Duodenal mucosa (tissue), 2 donors: ENCODE data around the gene PGAP3.
A peak's percentile ranks its signal among the peaks of the same experiment; 100 is the strongest.

Source experiments
- H3K27ac ChIP-seq: one replicate; pipeline ENCODE4 v1.7.0; 2013; ENCODE audit warnings: low read depth, low read length
- H3K27me3 ChIP-seq, 2 donors: one replicate each; pipeline ENCODE4 v1.7.0; 2013; ENCODE audit warnings: low read length in 2 of 2, control low read depth in 1 of 2; ENCODE audit not compliant: insufficient read depth in 2 of 2, control insufficient read depth in 1 of 2
- H3K36me3 ChIP-seq, 2 donors: one replicate each; pipeline ENCODE4 v1.7.0; 2013; ENCODE audit warnings: low read length in 2 of 2, control low read depth in 1 of 2; ENCODE audit not compliant: insufficient read depth in 2 of 2, control insufficient read depth in 1 of 2
- H3K4me1 ChIP-seq, 2 donors: one replicate each; pipeline ENCODE4 v1.7.0; 2013; ENCODE audit warnings: low read length in 2 of 2, control low read depth in 1 of 2; ENCODE audit not compliant: insufficient read depth in 2 of 2, control insufficient read depth in 1 of 2
- H3K4me3 ChIP-seq, 2 donors: one replicate each; pipeline ENCODE4 v1.7.0; 2013; ENCODE audit warnings: low read length in 2 of 2, low read depth in 1 of 2
- H3K9ac ChIP-seq, 2 donors: one replicate each; pipeline ENCODE4 v1.7.0; 2013; ENCODE audit warnings: low read length in 2 of 2, low read depth in 1 of 2
- H3K9me3 ChIP-seq, 2 donors: one replicate each; pipeline ENCODE4 v1.7.0; 2013; ENCODE audit warnings: low read length in 2 of 2, control low read depth in 1 of 2; ENCODE audit not compliant: control insufficient read depth in 1 of 2

The PGAP3 gene

GRCh38 chr17:39678340-39679116 lies 9.3 kb downstream of the PGAP3 start:
- peak overlapping the region in 1 of 2 donors; percentile 42 for H3K4me3 ChIP-seq
- no peaks in the 10 kb centered on the region for H3K9me3 ChIP-seq
- peak overlapping the region; percentile 43 to 53 for H3K9ac ChIP-seq
- H3K36me3 ChIP-seq, result peaks cover 0 to 11% of the 10 kb centered on the region in 2 donors
- no peaks in the 10 kb centered on the region for H3K27me3 ChIP-seq
- H3K4me1 ChIP-seq, result peaks cover 63 to 66% of the 10 kb centered on the region in 2 donors
- H3K27ac ChIP-seq, result peak overlapping the region; percentile 76

- Histone ChIP-seq H3K4me3 (peak overlapping the region in 1 of 2 donors; percentile 42), H3K27me3 (no peaks in the 10 kb centered on the region), H3K9me3 (no peaks in the 10 kb centered on the region), H3K36me3 (peaks cover 0 to 5% of the 10 kb centered on the region in 2 donors), H3K27ac (peak overlapping the region; percentile 76), H3K9ac (peak overlapping the region; percentile 36 to 43), H3K4me1 (peaks cover 63 to 67% of the 10 kb centered on the region in 2 donors)
Observed at GRCh38 chr17:39677542-39678339, 10.1 kb downstream of the PGAP3 start.

- Histone ChIP-seq H3K4me1 (peaks cover 68 to 73% of the 10 kb centered on the region in 2 donors), H3K9me3 (no peaks in the 10 kb centered on the region), H3K36me3 (peaks cover 0 to 5% of the 10 kb centered on the region in 2 donors), H3K9ac (no peak overlapping the region), H3K27ac (peak overlapping the region; percentile 76), H3K27me3 (peaks cover 0 to 4% of the 10 kb centered on the region in 2 donors), H3K4me3 (no peak overlapping the region)
Observed at GRCh38 chr17:39677072-39677471, 10.8 kb downstream of the PGAP3 start.

GRCh38 chr17:39676198-39676819 lies 11.5 kb downstream of the PGAP3 start:
- Histone ChIP-seq H3K4me1 (peaks cover 75 to 81% of the 10 kb centered on the region in 2 donors), H3K9ac (peak overlapping the region; percentile 26 to 33), H3K27ac (peak overlapping the region; percentile 36)

GRCh38 chr17:39675390-39676082 lies 12.3 kb downstream of the PGAP3 start:
- Histone ChIP-seq H3K4me1 (peaks cover 78 to 81% of the 10 kb centered on the region in 2 donors), H3K27ac (peak overlapping the region; percentile 36), H3K9ac (peak overlapping the region; percentile 26 to 33), H3K36me3 (no peaks in the 10 kb centered on the region), H3K9me3 (no peaks in the 10 kb centered on the region), H3K27me3 (peaks cover 7 to 15% of the 10 kb centered on the region in 2 donors), H3K4me3 (no peak overlapping the region)

More at GRCh38 chr17:39676198-39676819, 11.5 kb downstream of the PGAP3 start:
- no peaks in the 10 kb centered on the region for H3K9me3 ChIP-seq
- H3K4me3 ChIP-seq, result no peak overlapping the region
- H3K27me3 ChIP-seq, result peaks cover 7 to 10% of the 10 kb centered on the region in 2 donors
- H3K36me3 ChIP-seq, result peaks cover 0 to 5% of the 10 kb centered on the region in 2 donors

GRCh38 chr17:39674702-39675389 lies 13.0 kb downstream of the PGAP3 start:
- Histone ChIP-seq H3K9me3 (no peaks in the 10 kb centered on the region), H3K36me3 (no peaks in the 10 kb centered on the region), H3K27ac (peak overlapping the region; percentile 43), H3K9ac (peak overlapping the region in 1 of 2 donors; percentile 33), H3K4me1 (peaks cover 71 to 74% of the 10 kb centered on the region in 2 donors), H3K27me3 (peaks cover 7 to 15% of the 10 kb centered on the region in 2 donors), H3K4me3 (no peak overlapping the region)

GRCh38 chr17:39674179-39674578 lies 13.7 kb downstream of the PGAP3 start:
- Histone ChIP-seq H3K36me3 (no peaks in the 10 kb centered on the region), H3K9ac (no peak overlapping the region), H3K9me3 (no peaks in the 10 kb centered on the region), H3K4me1 (peaks cover 64 to 68% of the 10 kb centered on the region in 2 donors), H3K27ac (peak overlapping the region; percentile 43), H3K4me3 (no peak overlapping the region), H3K27me3 (peaks cover 7 to 15% of the 10 kb centered on the region in 2 donors)

- no peaks in the 10 kb centered on the region for H3K36me3 ChIP-seq
- no peak overlapping the region for H3K4me3 ChIP-seq
- no peak overlapping the region for H3K9ac ChIP-seq
- peaks cover 57 to 64% of the 10 kb centered on the region in 2 donors for H3K4me1 ChIP-seq
- H3K27ac ChIP-seq, result no peak overlapping the region
- H3K27me3 ChIP-seq, result peaks cover 7 to 15% of the 10 kb centered on the region in 2 donors
- no peaks in the 10 kb centered on the region for H3K9me3 ChIP-seq
Observed at GRCh38 chr17:39673335-39674081, 14.3 kb downstream of the PGAP3 start.
